ENCODE measurements around the gene COX6B2.

Gene COX6B2

GRCh38 chr19:55376241-55376933 lies 21.9 kb upstream of the COX6B2 start, which contains the start of gene TMEM190:
Gene TMEM190, plus strand, starts transcription at chr19:55376826. Its CDS starts 28 bp downstream, at chr19:55376854.
- peak within 1 kb of the TSS; percentile 30 for H2BK12ac ChIP-seq (ENCODE audit: low read length)
- peak within 1 kb of the TSS; percentile 43 for H4K91ac ChIP-seq (ENCODE audit: low read depth, low read length, poor library complexity)
- H2BK15ac ChIP-seq (ENCODE audit: low read length) = peak within 1 kb of the TSS; percentile 89
- peak within 1 kb of the TSS; percentile 95 for H3K4ac ChIP-seq (ENCODE audit: low read length)
- no peaks in the 10 kb centered on the region for H3K36me3 ChIP-seq (replicated peaks in 1 of 2; ENCODE audit: control insufficient read depth in 2 of 2, insufficient read depth in 2 of 2, low read length in 2 of 2)
- peak within 1 kb of the TSS; percentile 37 for H3K4me2 ChIP-seq (ENCODE audit: insufficient read depth, low read length, poor library complexity, severe bottlenecking)
- no peak for DNase-seq (ENCODE audit: low spot score)
- peak within 1 kb of the TSS; percentile 98 for H3K18ac ChIP-seq (ENCODE audit: low read length)
- peak within 1 kb of the TSS; percentile 96 for H3K14ac ChIP-seq (ENCODE audit: low read length)
- no CpG with 5 or more reads among the region's 21 CpGs for WGBS, 2 donors (ENCODE audit: extremely low coverage in 2 of 2, insufficient read length in 2 of 2, insufficient replicate concordance in 1 of 2)
- peak within 1 kb of the TSS; percentile 80 for H3K23ac ChIP-seq (ENCODE audit: low read depth, low read length, poor library complexity)
- peaks cover 3 to 22% (median 6%) of the 10 kb centered on the region in 3 experiments for H3K27me3 ChIP-seq (ENCODE audit: control insufficient read depth in 3 of 3, insufficient read depth in 3 of 3, low read depth in 1 of 3, low read length in 3 of 3)
- peak within 1 kb of the TSS in 1 of 2 donors; percentile 50 for H3K4me3 ChIP-seq (ENCODE audit: low read length in 2 of 2)
- peak within 1 kb of the TSS; percentile 100 for H4K8ac ChIP-seq (ENCODE audit: low read depth, low read length)
- no peaks in the 10 kb centered on the region for H3K79me1 ChIP-seq (ENCODE audit: low read depth, low read length)
- H2BK5ac ChIP-seq (ENCODE audit: low read length) = peak within 1 kb of the TSS; percentile 87
- peak within 1 kb of the TSS; percentile 64 for H2AFZ ChIP-seq (ENCODE audit: low read length)
- no peak within 1 kb of the TSS for H3K27ac ChIP-seq (replicated peaks; ENCODE audit: low read length)
- peak within 1 kb of the TSS; percentile 97 for H2AK5ac ChIP-seq (ENCODE audit: low read depth, low read length)
- H3K9me3 ChIP-seq (replicated peaks in 1 of 2; ENCODE audit: control insufficient read depth in 2 of 2, insufficient read depth in 1 of 2, low read depth in 1 of 2, low read length in 2 of 2) = no peaks in the 10 kb centered on the region
- H2BK120ac ChIP-seq (ENCODE audit: low read depth, low read length) = peak within 1 kb of the TSS; percentile 91
- H3K9ac ChIP-seq (ENCODE audit: low read depth, low read length, poor library complexity) = peak within 1 kb of the TSS; percentile 90
- peaks cover 36 to 43% of the 10 kb centered on the region in 2 donors for H3K4me1 ChIP-seq (ENCODE audit: control insufficient read depth in 2 of 2, insufficient read depth in 1 of 2, low read depth in 1 of 2, low read length in 2 of 2)

- H3K36me3 ChIP-seq (replicated peaks in 1 of 2; ENCODE audit: control insufficient read depth in 2 of 2, insufficient read depth in 2 of 2, low read length in 2 of 2) = no peaks in the 10 kb centered on the region
- H4K91ac ChIP-seq (ENCODE audit: low read depth, low read length, poor library complexity) = no peak overlapping the region
- no peak overlapping the region for H4K8ac ChIP-seq (ENCODE audit: low read depth, low read length)
- peak overlapping the region; percentile 93 for H2BK15ac ChIP-seq (ENCODE audit: low read length)
- H2AK5ac ChIP-seq (ENCODE audit: low read depth, low read length) = peak overlapping the region; percentile 96
- H3K27me3 ChIP-seq (ENCODE audit: control insufficient read depth in 3 of 3, insufficient read depth in 3 of 3, low read depth in 1 of 3, low read length in 3 of 3) = peaks cover 8 to 40% (median 16%) of the 10 kb centered on the region in 3 experiments
- no peak overlapping the region for H2BK120ac ChIP-seq (ENCODE audit: low read depth, low read length)
- H3K4me3 ChIP-seq (ENCODE audit: low read length in 2 of 2) = peak overlapping the region in 1 of 2 donors; percentile 25
- no peak overlapping the region for H3K4ac ChIP-seq (ENCODE audit: low read length)
- H3K27ac ChIP-seq (replicated peaks; ENCODE audit: low read length) = no peak overlapping the region
- WGBS, 2 donors (ENCODE audit: extremely low coverage in 2 of 2, insufficient read length in 2 of 2, insufficient replicate concordance in 1 of 2) = no CpG with 5 or more reads among the region's 31 CpGs
- H2BK12ac ChIP-seq (ENCODE audit: low read length) = no peak overlapping the region
- H3K18ac ChIP-seq (ENCODE audit: low read length) = peak overlapping the region; percentile 97
- peaks cover 41 to 51% of the 10 kb centered on the region in 2 donors for H3K4me1 ChIP-seq (ENCODE audit: control insufficient read depth in 2 of 2, insufficient read depth in 1 of 2, low read depth in 1 of 2, low read length in 2 of 2)
- H3K14ac ChIP-seq (ENCODE audit: low read length) = peak overlapping the region; percentile 82
- H3K79me1 ChIP-seq (ENCODE audit: low read depth, low read length) = no peaks in the 10 kb centered on the region
- H3K9me3 ChIP-seq (replicated peaks in 1 of 2; ENCODE audit: control insufficient read depth in 2 of 2, insufficient read depth in 1 of 2, low read depth in 1 of 2, low read length in 2 of 2) = no peaks in the 10 kb centered on the region
- H2AFZ ChIP-seq (ENCODE audit: low read length) = peak overlapping the region; percentile 87
- H3K23ac ChIP-seq (ENCODE audit: low read depth, low read length, poor library complexity) = peak overlapping the region; percentile 39
- peak overlapping the region; percentile 63 for H3K9ac ChIP-seq (ENCODE audit: low read depth, low read length, poor library complexity)
- peak overlapping the region; percentile 14 for H3K4me2 ChIP-seq (ENCODE audit: insufficient read depth, low read length, poor library complexity, severe bottlenecking)
- H2BK5ac ChIP-seq (ENCODE audit: low read length) = peak overlapping the region; percentile 1
- DNase-seq (ENCODE audit: low spot score) = no peak
Observed at GRCh38 chr19:55373993-55374757, 19.7 kb upstream of the COX6B2 start.

- Histone ChIP-seq H3K9ac (ENCODE audit: low read depth, low read length, poor library complexity) (no peak overlapping the region), H3K79me1 (ENCODE audit: low read depth, low read length) (no peaks in the 10 kb centered on the region), H3K9me3 (replicated peaks in 1 of 2; ENCODE audit: control insufficient read depth in 2 of 2, insufficient read depth in 1 of 2, low read depth in 1 of 2, low read length in 2 of 2) (no peaks in the 10 kb centered on the region), H2AFZ (ENCODE audit: low read length) (peak overlapping the region; percentile 87), H3K4me3 (ENCODE audit: low read length in 2 of 2) (no peak overlapping the region), H4K8ac (ENCODE audit: low read depth, low read length) (no peak overlapping the region), H2BK5ac (ENCODE audit: low read length) (peak overlapping the region; percentile 1), H3K4me2 (ENCODE audit: insufficient read depth, low read length, poor library complexity, severe bottlenecking) (no peak overlapping the region), H3K27me3 (ENCODE audit: control insufficient read depth in 3 of 3, insufficient read depth in 3 of 3, low read depth in 1 of 3, low read length in 3 of 3) (peaks cover 8 to 43% (median 23%) of the 10 kb centered on the region in 3 experiments), H4K91ac (ENCODE audit: low read depth, low read length, poor library complexity) (no peak overlapping the region), H3K4ac (ENCODE audit: low read length) (no peak overlapping the region), H2AK5ac (ENCODE audit: low read depth, low read length) (peak overlapping the region; percentile 94), H3K4me1 (ENCODE audit: control insufficient read depth in 2 of 2, insufficient read depth in 1 of 2, low read depth in 1 of 2, low read length in 2 of 2) (peaks cover 41 to 47% of the 10 kb centered on the region in 2 donors), H2BK15ac (ENCODE audit: low read length) (peak overlapping the region; percentile 93), H2BK12ac (ENCODE audit: low read length) (no peak overlapping the region), H3K14ac (ENCODE audit: low read length) (no peak overlapping the region), H3K27ac (replicated peaks; ENCODE audit: low read length) (no peak overlapping the region), H3K23ac (ENCODE audit: low read depth, low read length, poor library complexity) (peak overlapping the region; percentile 39), H3K36me3 (replicated peaks in 1 of 2; ENCODE audit: control insufficient read depth in 2 of 2, insufficient read depth in 2 of 2, low read length in 2 of 2) (no peaks in the 10 kb centered on the region), H2BK120ac (ENCODE audit: low read depth, low read length) (no peak overlapping the region), H3K18ac (ENCODE audit: low read length) (no peak overlapping the region)
- no CpG with 5 or more reads among the region's 9 CpGs for WGBS, 2 donors (ENCODE audit: extremely low coverage in 2 of 2, insufficient read length in 2 of 2, insufficient replicate concordance in 1 of 2)
- DNase-seq (ENCODE audit: low spot score) = no peak
Observed at GRCh38 chr19:55373306-55373992, 18.9 kb upstream of the COX6B2 start.
